GM18861 (cell line): Measurements from ENCODE around the gene CNOT9.
"Not testable (repeated sequence)": the region's sequence is repeated elsewhere in the genome, so short reads cannot be mapped to it uniquely, and the experiment has no call there.

Experiments
- ATAC-seq: cut with Tn5 transposase; IDR thresholded peaks from one replicate; pipeline ENCODE4 v1.9.1; 2021; ENCODE audit not compliant: unreplicated experiment

CNOT9 gene, protein sequence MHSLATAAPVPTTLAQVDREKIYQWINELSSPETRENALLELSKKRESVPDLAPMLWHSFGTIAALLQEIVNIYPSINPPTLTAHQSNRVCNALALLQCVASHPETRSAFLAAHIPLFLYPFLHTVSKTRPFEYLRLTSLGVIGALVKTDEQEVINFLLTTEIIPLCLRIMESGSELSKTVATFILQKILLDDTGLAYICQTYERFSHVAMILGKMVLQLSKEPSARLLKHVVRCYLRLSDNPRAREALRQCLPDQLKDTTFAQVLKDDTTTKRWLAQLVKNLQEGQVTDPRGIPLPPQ

DNA sequence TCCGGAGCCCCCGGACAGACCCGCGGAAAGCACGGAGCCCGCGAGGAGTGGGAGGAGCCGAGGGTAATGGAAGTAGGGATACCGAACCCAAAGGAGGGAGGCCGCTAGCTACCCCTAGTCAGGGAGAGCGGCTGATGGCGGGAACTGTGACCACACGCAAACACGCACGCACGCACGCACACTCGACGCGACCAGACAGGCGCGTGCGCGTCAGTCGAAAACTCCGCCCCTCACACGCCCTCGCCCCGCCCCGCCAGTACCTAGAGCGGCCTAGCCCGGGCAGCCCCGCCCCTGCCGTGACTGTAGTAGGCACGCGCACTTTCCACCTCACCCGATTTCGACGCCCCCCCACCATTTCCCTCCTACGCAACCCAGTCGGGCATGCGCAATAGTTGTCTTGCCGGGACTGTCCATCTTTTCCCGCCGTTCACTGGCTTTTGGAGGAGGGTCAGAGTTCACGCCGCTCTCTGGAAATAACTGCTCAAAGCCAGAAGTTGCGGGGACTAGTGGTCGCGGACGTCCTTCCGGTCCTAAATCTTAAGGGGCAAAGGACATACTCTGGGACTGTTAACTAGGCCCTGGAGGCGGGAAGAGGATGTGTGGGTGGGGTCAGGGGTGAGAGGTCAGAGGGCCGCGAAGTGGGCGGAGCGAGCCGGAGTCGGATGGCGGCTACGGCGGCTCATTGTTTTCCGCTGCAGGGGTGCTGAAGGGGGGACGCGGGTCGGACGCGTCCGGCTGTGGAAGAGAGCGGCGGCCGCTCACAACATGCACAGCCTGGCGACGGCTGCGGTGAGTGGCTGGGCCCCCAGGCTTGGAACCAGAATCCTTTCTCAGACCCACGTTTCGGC is at the start of gene CNOT9, which contains the start of gene USP37:
Gene CNOT9, plus strand, starts transcription at position 650 of the 848 bp plus-strand sequence. Its CDS starts 116 bp downstream, at position 766.
Gene USP37, minus strand, starts transcription at position 162 of the 848 bp plus-strand sequence. CDS start 9,698 bp downstream, outside the sequence.
- peak; percentile 51 for ATAC-seq

DNA sequence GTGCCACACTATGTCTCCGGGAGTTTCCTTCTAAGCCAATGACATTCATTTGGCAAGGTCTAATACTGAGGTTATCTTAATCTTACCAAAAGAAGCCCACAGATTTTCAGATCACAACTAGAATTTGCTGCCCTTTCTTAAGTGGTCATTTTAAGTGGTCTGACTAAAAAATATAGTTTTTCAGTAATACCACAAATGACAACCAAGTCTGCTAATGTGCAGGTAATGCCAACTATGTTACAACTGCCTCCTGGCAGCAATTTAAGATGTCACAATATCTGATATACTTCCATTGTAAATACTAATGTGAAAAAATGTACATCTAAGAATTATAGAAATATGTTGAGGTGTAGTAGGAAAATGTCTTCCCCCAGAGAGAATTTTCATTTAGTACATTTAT is 49.8 kb upstream of the CNOT9 start:
- ATAC-seq = no peak

DNA sequence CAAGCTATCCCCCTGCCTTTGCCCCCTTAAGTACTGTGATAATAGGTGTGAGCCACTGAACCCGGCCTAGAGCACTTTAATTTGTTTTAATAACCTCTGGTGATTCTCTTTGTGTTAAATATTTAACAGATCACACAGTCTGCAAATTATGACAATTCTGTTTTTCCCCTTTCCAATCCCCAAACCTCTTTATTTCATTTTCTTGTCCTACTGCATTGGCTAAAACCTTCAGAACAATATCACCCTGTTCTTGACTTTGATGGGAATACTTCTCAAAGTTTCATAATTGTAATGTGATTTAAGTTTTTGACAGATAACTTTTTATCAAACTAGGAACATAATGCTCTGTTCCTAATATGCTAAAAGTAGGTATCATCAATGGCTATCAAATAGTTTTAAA is 45.0 kb upstream of the CNOT9 start:
- ATAC-seq = no peak

DNA sequence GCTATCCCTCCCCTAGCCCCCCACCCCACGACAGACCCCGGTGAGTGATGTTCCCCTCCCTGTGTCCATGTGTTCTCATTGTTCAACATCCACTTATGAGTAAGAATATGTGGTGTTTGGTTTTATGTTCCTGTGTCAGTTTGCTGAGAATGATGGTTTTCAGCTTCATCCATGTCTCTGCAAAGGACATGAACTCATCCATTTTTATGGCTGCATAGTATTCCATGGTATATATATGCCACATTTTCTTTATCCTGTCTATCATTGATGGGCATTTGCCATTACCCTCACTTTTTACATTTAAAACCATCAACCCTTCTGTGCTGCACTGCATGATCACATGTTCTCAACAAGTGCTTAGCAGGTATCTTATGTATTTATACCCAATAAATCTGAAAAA is 40.2 kb upstream of the CNOT9 start:
- ATAC-seq = not testable (repeated sequence)

DNA sequence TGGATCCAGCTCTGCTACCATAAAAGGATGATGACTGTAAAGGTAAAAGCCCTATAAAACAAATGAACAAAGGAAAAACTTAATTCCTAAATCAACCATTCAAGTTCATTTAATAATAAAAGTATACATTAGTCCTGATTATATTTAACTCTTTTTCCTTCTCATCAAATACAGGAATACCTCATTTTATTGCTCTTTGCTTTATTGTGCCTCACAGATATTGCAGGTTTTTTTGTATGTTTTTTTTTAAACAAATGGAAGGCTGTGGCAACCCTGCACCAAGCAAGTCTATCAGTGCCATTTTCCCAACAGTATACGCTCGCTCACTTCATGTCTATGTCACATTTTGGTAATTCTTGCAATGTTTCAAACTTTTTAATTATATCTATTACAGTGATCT is 38.6 kb upstream of the CNOT9 start:
- ATAC-seq = no peak

DNA sequence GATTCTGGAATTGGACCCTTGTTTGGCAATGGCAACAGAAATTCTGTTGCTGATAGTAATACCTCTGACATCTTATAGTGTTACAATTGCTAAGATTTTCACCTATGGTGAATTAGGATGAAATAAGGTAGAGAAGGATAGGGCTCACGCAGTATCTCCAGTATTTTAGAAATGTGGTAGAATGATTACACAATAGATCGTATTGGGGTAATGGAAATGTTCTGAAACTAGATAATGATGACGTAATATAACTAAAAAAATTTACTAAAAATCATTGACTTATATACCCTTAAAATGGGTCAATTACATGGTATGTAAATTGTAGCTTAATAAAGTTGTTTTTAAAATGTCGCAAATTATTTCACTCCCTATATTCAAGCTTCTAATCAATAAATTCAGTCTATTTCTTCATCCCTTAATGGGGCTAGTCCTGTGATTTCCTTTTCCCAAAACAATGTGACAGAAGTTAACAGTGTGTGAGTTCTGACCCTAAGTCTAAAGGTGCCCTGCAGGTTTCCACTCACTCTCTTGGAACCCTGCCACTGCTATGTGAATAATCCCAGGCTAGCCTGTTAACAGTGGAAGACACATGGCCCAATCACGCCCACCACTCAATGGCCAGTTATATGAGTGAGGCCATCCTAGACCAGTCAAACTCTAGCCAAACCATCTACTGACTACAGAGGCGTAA is 31.7 kb upstream of the CNOT9 start:
- no peak for ATAC-seq

DNA sequence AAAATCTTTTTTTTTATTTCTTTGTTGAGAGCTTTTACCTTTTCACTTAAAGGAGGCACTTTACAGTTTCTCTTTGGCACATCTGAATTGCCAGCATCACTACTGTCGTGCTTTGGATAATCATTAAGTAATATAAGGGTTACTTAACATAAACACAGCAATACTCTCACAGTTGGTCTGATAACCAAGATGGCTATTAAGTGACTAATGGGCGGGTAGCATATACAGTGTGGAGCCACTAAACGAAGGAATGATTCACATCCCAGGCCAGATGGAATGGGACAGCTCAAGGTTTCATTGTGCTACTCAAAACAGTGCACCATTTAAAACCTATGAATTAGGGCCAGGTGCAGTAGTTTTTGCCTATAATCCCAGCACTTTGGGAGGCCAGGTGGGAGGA is 28.6 kb upstream of the CNOT9 start:
- ATAC-seq = no peak

DNA sequence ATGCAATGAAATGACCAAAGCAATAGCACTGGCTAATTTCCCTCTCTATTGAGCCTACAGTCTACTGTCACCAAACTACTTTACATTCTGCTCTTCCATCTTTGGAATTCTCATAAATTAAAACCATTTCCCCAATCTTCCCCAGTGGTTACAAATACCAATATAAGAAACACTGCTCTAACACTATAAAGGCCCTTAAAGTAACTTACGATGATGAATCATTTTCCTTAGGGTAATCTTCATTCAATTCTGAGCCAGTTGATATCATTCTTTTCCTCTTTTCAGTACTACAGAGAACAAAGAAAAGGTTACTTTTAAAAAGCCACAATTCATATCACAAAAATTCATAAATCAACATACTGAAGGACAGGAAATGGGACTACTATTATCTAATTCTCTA is 22.6 kb upstream of the CNOT9 start:
- ATAC-seq = no peak

DNA sequence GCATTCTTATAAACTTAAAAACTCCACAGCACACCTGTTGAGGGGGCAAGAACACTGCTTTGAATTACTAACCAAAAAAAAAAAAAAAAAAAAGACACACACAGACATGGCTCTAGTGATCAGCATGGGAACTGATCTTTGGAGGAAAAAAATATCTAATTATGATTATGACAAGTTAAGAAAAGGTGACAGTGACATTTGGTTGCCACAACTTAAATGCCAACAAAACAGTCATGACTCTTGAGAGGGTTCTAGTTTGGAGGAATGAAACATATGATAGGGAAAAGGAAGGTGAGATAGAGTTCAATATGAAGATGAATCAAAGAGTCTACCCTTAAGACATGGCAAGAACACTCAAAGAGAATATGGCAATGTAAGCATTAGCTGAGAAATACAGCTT is 21.1 kb upstream of the CNOT9 start:
- no peak for ATAC-seq

DNA sequence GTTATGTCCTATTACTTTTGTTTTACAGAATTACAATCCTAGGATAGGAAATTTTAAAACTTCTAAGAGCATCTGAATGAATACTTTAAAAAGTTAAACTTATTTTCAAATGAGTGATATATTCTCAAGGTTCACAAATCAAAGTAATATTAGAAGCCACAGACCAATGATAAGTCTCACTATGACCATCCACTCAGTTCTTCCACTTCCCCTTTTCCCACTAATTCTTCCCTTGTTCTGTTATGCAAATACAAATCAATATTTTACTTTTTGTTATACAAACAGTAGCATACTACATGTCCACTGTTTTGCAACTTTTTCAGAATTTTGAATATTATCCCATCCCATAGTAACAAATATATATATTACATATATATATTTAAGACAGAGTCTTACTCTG is 20.7 kb upstream of the CNOT9 start:
- ATAC-seq = no peak

DNA sequence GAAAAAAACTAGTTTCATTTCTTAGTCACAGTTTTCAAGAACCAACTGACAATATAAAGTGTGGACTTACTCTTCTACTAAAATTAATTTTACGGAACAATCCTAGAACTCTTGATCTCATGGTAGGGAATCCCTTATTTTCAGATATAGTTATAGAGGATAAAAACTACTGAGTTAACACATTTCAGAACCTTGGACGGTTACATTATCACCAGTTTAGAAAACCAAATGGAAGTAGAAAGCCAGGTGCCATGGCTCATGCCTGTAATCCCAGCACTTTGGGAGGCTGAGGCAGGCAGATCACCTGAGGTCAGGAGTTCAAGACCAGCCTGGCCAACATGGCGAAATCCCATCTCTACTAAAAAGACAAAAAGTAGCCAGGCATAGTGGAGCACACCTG is 14.4 kb upstream of the CNOT9 start:
- not testable (repeated sequence) for ATAC-seq

DNA sequence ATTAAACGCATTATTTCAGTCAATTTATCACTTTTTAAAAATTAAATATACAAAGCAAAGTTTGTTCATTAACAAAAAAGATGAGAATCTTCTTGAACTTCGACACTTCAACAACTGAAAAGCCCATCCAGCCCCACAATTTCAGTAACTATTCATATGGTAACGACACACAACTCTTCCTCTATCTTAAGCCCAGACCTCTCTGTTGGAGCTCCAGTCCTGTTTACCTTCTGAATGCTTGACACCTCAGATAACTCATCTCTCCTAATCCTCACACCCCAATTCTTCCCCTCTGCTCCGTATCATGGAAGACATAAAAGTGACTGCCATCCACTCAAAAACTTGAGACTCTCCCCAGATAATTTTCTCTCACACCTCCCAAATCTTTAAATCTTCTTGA is 13.1 kb upstream of the CNOT9 start:
- ATAC-seq = no peak

DNA sequence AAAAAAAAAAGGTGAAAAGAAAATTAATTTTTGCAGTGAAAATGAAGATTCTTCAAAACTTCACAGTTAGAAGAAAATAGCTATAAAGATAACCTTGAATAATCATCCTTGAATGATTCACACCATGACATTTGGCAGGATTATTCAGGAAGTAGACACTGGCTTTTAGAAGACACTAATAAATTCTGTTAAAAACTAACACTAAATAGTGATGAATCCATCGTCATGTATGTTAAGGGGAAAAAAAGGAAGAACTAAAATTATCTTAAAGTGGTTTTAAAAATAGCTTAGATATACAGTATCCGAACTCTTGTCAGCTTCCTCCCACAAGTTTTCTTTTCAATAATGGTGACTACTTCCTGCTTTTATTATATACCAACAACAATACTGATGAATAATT is 10.7 kb upstream of the CNOT9 start:
- no peak for ATAC-seq

DNA sequence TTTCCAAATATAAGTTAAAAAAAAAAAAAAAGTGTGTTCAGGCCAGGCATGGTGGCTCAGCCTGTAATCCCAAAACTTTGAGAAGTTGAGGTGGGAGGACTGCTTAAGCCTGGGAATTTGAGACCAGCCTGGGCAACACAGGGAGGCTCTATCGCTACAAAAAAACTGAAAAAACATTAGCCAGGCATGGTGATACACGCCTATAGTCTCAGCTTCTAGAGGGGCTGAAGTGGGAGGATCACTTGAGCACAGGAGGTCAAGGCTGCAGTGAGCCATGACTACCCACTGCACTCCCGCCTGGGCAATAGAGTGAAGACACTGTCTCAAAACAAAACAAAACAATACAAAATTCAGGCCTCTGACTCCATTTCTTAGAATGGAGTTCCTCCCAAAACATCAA is 9.7 kb upstream of the CNOT9 start:
- no peak for ATAC-seq

DNA sequence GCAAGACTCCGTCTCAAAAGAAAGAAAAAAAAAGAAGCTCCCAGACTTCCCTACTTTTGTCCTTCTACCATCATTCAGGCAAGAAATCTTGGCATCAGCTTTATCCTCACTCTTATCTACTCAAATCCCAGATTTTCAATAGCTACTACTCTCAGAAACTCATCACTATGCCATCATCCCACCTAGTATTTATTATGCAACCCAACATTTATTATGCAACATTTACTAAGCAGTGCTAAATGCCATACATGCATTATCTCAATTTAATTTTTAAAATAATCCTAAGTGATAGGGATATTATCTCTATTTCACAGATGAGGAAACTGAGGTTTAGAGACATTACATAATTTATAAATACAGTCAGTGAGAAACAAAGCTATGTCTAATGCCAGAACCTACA is 4.6 kb upstream of the CNOT9 start:
- ATAC-seq = no peak

DNA sequence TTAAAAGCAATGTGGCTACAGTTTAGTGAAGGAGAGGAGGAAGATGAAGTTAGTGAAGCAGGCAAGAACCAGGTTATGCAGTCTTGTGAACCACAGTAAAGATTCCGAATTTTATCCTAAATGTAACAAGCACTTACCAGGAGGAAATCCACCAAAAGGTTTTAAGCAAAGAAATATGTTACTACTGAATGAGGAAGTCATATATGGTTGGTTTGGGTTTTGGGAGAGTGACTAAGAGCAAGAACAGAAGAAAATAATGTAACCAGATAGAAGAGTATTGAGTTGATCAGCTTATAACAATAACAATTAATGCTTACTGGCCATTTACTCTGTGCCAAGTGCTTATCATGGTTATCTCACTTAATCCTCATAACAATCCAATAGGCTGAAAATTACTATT is 2.3 kb upstream of the CNOT9 start:
- no peak for ATAC-seq

DNA sequence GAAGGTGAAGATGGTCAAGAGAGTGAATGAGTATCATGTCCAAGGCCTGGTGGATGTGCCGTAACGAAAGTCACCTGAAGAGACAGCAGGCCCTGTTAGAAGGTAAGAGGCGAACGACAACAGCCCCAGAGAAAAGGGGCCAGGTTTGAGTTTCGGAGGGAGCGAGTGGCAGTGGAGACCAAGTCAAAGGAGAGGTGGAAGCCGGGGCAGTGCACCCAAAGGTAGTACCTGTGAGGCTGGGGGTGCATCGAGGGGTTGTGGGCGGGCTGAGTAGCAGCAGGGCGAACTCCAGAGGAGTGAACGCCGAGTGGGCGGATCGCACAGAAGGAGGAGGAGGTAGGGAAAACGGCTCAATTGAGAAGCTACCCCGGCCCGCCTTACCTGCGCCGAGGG is 846 bp upstream of the CNOT9 start:
- ATAC-seq = peak; percentile 27

DNA sequence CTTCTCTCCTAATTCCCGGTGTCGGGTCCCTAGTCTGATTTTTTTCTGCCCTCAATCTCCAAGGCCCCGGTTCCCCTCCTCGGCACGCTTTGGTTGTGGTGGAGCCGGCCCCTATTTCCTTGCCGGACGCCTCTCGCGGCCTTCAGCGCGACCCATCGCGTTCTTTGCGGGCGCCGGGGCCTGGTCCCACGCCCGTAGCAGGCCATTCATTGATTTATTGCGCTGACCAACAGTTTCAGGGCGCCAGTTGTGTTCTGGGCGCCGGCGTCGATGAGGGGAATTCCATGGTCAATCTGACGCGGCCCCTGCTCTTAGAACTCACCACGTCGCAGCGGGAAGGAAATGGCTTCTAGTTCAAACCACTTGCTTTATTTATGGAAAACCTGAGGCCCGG is 396 bp downstream of the CNOT9 start:
- peak; percentile 24 for ATAC-seq

DNA sequence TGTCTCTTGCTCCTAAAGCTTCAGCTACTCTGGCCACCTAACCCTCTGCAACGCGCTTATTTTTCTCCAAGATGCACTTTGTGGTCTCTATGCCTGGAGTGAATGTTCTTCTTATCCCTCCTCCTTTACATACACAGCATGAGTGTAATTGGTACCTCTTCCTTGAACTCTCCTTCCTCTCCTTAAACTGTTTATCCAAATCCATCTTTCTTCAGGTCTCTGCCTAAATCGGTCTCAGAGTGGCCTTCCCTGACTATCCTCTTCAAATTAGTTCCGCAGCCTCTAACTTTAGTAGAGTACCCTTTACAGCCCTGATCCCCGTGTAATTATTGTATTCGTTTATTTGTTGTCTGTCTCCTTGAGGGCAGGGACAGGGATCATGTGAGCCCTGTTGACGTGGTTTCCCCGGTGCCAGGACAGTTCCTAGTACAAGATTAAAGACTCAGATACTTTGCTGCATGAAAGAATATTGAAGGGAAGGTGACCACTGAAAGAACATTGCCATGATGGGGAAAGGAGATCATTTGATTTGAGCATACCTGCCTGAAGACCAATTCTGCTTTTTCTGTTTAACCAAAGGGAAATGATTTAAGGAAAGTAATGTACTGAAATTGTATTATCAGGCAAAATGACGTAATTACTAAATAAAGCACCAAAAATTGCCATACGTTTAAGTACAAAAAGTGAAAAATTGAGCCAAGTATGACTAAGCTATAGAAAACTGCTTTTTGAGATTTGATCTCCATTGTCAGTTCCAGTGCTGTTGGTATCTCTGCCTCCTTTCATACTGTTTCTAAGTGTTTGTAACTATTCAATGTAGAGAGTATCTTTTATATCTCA is 1.2 kb downstream of the CNOT9 start:
- ATAC-seq = no peak

DNA sequence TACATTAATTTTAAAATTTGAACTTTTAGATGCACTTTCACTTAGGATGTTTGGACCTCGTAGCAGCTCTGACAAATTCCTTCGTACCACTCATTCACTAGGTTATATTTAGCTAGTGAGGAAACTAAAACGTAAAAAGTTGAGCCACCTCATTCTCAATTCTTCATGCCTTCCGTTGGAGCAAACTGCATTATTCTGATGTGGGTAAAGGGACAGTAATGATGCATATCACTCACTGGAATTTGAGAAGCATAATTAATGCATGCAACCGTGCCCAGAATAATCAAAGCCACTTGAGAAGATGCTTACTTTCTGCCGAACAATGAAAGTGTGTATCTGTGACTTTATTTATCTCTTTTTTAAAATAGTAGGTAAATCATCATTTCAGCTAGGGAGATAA is 2.2 kb downstream of the CNOT9 start:
- ATAC-seq = no peak

DNA sequence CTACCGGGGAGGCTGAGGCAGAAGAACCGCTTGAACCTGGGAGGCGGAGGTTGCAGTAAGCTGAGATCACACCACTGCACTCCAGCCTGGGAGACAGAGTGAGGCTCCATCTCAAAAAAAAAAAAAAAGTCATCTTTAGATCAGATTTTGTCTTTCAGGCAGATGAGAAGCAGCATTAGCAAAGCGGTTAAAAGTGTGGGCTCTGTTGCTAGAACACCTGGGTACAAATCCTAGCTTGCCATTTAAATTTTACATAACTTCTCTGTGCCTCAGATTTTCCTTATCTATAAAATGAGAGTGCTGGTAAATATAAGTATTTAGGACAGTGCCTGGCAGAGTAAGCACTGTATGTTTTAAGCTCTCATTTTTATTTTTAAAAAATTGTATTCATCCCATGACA is 8.2 kb downstream of the CNOT9 start:
- ATAC-seq = no peak
